GM10248 (cell line): ENCODE results near the gene SPAG16.

Experiments used
- CTCF ChIA-PET: fragments of 300-600 bp; sonication (Branson Sonifier 250); formaldehyde crosslinking; extraction: SDS; loops from one replicate; lab custom pipeline; 2021; ENCODE audit warnings: antibody characterized with exemption; lab: Yijun Ruan, JAX
- POLR2A ChIA-PET: fragments of 350-650 bp; sonication (Branson Sonifier 250); formaldehyde crosslinking; extraction: SDS; loops from one replicate; lab custom pipeline; 2020; ENCODE audit warnings: antibody characterized with exemption; lab: Yijun Ruan, JAX
- DNase-seq: peaks from one replicate; pipeline ENCODE4 v3.0.0; 2012; ENCODE audit errors: extremely low spot score
- CTCF ChIP-seq: IDR thresholded peaks from 2 replicates; pipeline ENCODE4 v1.5.1; 2012; ENCODE audit warnings: mild to moderate bottlenecking, low read depth; ENCODE audit errors: extremely low read depth, missing control alignments, control extremely low read depth

Gene SPAG16

GRCh38 chr2:214217599-214217998, 933.3 kb downstream of the SPAG16 start:
- no peak for DNase-seq
- POLR2A ChIA-PET: no interaction called here
- CTCF ChIA-PET: no interaction called here
- TF ChIP-seq CTCF: no peak

- DNase-seq: no peak
- ChIA-PET CTCF (interaction anchor here (1.5 to 1.7 kb wide), 3 partner anchors 8 to 15 kb away, joined by 3 to 5 read pairs (median 5); no protein-coding TSS in a partner anchor), POLR2A (no interaction called here)
- no peak for TF ChIP-seq CTCF
These were observed 936.0 kb downstream of the SPAG16 start for GRCh38 chr2:214220251-214220650.

GRCh38 chr2:214226061-214226460, 941.8 kb downstream of the SPAG16 start:
- TF ChIP-seq CTCF: no peak
- DNase-seq: no peak
- POLR2A ChIA-PET: no interaction called here
- CTCF ChIA-PET: no interaction called here

GRCh38 chr2:214232271-214232670, 948.0 kb downstream of the SPAG16 start:
- DNase-seq: no peak
- CTCF ChIA-PET: interaction anchor here (1.2 kb wide), 1 partner anchor 78 kb away, joined by 3 read pairs; no protein-coding TSS in a partner anchor
- TF ChIP-seq CTCF: no peak
- POLR2A ChIA-PET: no interaction called here

GRCh38 chr2:214233164-214233563, 948.9 kb downstream of the SPAG16 start:
- ChIA-PET CTCF (no interaction called here), POLR2A (no interaction called here)
- no peak for DNase-seq
- TF ChIP-seq CTCF: no peak

GRCh38 chr2:214242797-214243196, 958.5 kb downstream of the SPAG16 start:
- DNase-seq: no peak
- CTCF ChIA-PET: no interaction called here
- POLR2A ChIA-PET: no interaction called here
- TF ChIP-seq CTCF: no peak
